GM19455 (cell line): Measurements from ENCODE around the gene KCTD2.

Experiments
- ATAC-seq: cut with Tn5 transposase; IDR thresholded peaks from one replicate; pipeline ENCODE4 v1.9.1; 2021; ENCODE audit not compliant: unreplicated experiment

Gene KCTD2

GRCh38 chr17:75094871-75095399, 47.9 kb downstream of the KCTD2 start:
- no peak for ATAC-seq

- ATAC-seq = no peak
Measured at GRCh38 chr17:75096082-75096625, 49.1 kb downstream of the KCTD2 start.

GRCh38 chr17:75097865-75098264, 50.8 kb downstream of the KCTD2 start:
- ATAC-seq = no peak

GRCh38 chr17:75098861-75099260, 51.8 kb downstream of the KCTD2 start:
- ATAC-seq = no peak

GRCh38 chr17:75099881-75100595, 53.0 kb downstream of the KCTD2 start:
- no peak for ATAC-seq

- no peak for ATAC-seq
Measured at GRCh38 chr17:75102385-75102821, 55.4 kb downstream of the KCTD2 start.

- ATAC-seq = no peak
Measured at GRCh38 chr17:75103601-75104554, 56.9 kb downstream of the KCTD2 start.

- ATAC-seq = no peak
Measured at GRCh38 chr17:75105126-75106080, 58.4 kb downstream of the KCTD2 start.

- ATAC-seq = no peak
Measured at GRCh38 chr17:75108193-75108592, 61.2 kb downstream of the KCTD2 start.

GRCh38 chr17:75109046-75109406, 62.0 kb downstream of the KCTD2 start:
- ATAC-seq = no peak

GRCh38 chr17:75109407-75110233, 62.6 kb downstream of the KCTD2 start, which contains the start of gene ARMC7:
TSS of gene ARMC7 (plus strand) at chr17:75109969. CDS start at chr17:75110289, 320 bp downstream.
- ATAC-seq = peak; percentile 47

GRCh38 chr17:75110234-75110937, 63.4 kb downstream of the KCTD2 start:
- no peak for ATAC-seq

- ATAC-seq = no peak
Measured at GRCh38 chr17:75111777-75112335, 64.8 kb downstream of the KCTD2 start.

- ATAC-seq = peak; percentile 40
Measured at GRCh38 chr17:75113798-75114551, 67.0 kb downstream of the KCTD2 start.

GRCh38 chr17:75114552-75115314, 67.7 kb downstream of the KCTD2 start:
- ATAC-seq = no peak
